Measurements from ENCODE around the gene FBXW9. TPM values are rescaled to one million over a fixed set of nuclear protein-coding genes. Genes with fewer than 3 reads are reported as not detected.

FBXW9 gene
- total RNA-seq, 1 donor from 2014 or later, result 7.6 TPM

DNA sequence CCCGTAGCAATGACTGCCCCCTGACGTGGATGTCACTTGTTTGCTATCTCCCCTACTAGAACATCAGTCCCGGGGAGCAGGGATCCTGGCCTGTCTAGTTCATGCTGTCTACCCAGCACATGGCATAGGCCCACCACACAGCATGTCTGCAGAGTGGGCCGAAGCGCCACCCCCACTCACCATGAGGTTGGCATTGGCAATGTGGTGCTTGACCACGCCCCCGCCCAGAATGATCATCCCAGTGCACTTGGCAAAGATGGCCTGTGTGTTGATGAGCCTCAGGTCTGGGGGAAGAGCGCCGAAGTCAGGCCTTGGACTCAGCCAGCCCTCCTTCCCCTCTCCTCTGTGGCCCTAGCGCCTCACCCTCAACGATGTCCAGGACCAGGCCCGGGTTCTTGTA, 19.5 kb downstream of the FBXW9 start:
- H3K9me3 ChIP-seq, result no peaks in the 10 kb centered on the region
- H3K27me3 ChIP-seq, result no peaks in the 10 kb centered on the region
- DNase-seq (ENCODE audit: low spot score in 2 of 2), result no peak
- intact Hi-C loops (cut with DNase I), result loop anchor here (2.0 to 10.0 kb wide), 2 partner anchors 170 to 622 kb away; partner anchors contain the start of gene ZNF878
- no peak overlapping the region for H3K4me3 ChIP-seq
- peaks cover 55 to 76% of the 10 kb centered on the region in 2 donors for H3K36me3 ChIP-seq
- H3K27ac ChIP-seq, result no peak overlapping the region
- TF ChIP-seq CTCF (IDR thresholded peaks at IDR 0.05), result no peak
- peaks cover 0 to 9% of the 10 kb centered on the region in 2 donors for H3K4me1 ChIP-seq

GRCh38 chr19:12676384-12676792, 20.0 kb downstream of the FBXW9 start:
- H3K9me3 ChIP-seq, result no peaks in the 10 kb centered on the region
- H3K36me3 ChIP-seq, result peaks cover 55 to 76% of the 10 kb centered on the region in 2 donors
- no peak overlapping the region for H3K4me3 ChIP-seq
- no peak overlapping the region for H3K27ac ChIP-seq
- TF ChIP-seq CTCF (IDR thresholded peaks at IDR 0.05), result peak; percentile 68 to 82 (median 78)
- H3K27me3 ChIP-seq, result no peaks in the 10 kb centered on the region
- intact Hi-C loops (cut with DNase I), result loop anchor here (2.0 to 10.0 kb wide), 2 partner anchors 170 to 622 kb away; partner anchors contain the start of gene ZNF878
- H3K4me1 ChIP-seq, result peaks cover 0 to 9% of the 10 kb centered on the region in 2 donors
- DNase-seq (ENCODE audit: low spot score in 2 of 2), result peak in 1 of 2 donors; percentile 85

DNA sequence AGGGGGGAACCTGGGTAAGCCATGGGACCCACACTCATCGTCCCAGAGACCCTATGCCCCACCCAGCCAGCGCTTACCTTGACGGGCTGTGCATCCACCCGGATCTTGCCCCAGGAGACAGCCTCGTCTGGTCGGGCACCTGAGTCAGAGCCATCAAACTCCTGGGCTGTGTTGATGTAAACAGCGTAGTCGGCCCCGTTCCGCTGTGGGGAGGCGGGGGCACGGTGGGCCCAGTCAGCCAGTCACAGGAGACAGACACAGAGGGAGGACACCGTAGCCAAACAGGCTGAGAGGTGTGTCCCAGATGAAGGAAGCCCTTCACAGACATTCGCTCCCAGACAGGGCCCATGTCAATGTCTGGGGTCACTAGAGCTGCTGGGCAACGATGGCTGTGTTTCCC, 20.5 kb downstream of the FBXW9 start:
- H3K4me3 ChIP-seq, result no peak overlapping the region
- peaks cover 55 to 76% of the 10 kb centered on the region in 2 donors for H3K36me3 ChIP-seq
- H3K9me3 ChIP-seq, result no peaks in the 10 kb centered on the region
- H3K27me3 ChIP-seq, result no peaks in the 10 kb centered on the region
- no peak for DNase-seq (ENCODE audit: low spot score in 2 of 2)
- no peak overlapping the region for H3K27ac ChIP-seq
- no peak for TF ChIP-seq CTCF (IDR thresholded peaks at IDR 0.05)
- intact Hi-C loops (cut with DNase I), result loop anchor here (2.0 to 10.0 kb wide), 2 partner anchors 171 to 621 kb away; partner anchors contain the start of gene ZNF878
- peaks cover 0 to 9% of the 10 kb centered on the region in 2 donors for H3K4me1 ChIP-seq

GRCh38 chr19:12675399-12675798, 21.0 kb downstream of the FBXW9 start:
- no peak for DNase-seq (ENCODE audit: low spot score in 2 of 2)
- intact Hi-C loops (cut with DNase I), result loop anchor here (10.0 kb wide), 1 partner anchor 621 kb away; the partner anchor contains the start of gene ZNF878
- Histone ChIP-seq H3K27me3 (no peaks in the 10 kb centered on the region), H3K4me3 (no peak overlapping the region), H3K27ac (no peak overlapping the region), H3K9me3 (no peaks in the 10 kb centered on the region), H3K4me1 (peaks cover 2 to 7% of the 10 kb centered on the region in 2 donors), H3K36me3 (peaks cover 55 to 76% of the 10 kb centered on the region in 2 donors)
- no peak for TF ChIP-seq CTCF (IDR thresholded peaks at IDR 0.05)

DNA sequence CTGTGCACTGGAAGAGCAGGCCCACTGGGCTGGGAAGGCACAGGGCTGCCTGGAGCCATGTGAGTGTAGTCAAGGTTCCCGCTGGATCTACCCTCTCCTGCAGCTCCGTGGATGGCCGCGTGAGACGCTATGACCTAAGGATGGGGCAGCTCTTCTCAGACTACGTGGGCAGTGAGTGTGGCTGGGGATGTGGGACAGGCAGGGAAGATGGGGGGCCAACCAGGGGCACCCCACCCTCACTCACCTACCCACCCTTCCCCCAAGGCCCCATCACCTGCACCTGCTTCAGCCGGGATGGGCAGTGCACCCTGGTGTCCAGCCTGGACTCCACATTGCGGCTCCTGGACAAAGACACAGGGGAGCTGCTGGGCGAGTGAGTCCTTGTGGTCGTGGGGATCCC, 23.7 kb downstream of the FBXW9 start:
- Histone ChIP-seq H3K9me3 (no peaks in the 10 kb centered on the region), H3K36me3 (peaks cover 37 to 52% of the 10 kb centered on the region in 2 donors), H3K4me3 (no peak overlapping the region), H3K4me1 (peaks cover 12 to 19% of the 10 kb centered on the region in 2 donors), H3K27ac (no peak overlapping the region), H3K27me3 (no peaks in the 10 kb centered on the region)
- TF ChIP-seq CTCF (IDR thresholded peaks at IDR 0.05), result no peak
- intact Hi-C loops (cut with DNase I), result loop anchor here (10.0 kb wide), 1 partner anchor 618 kb away; the partner anchor contains the start of gene ZNF878
- no peak for DNase-seq (ENCODE audit: low spot score in 2 of 2)

All from ascending aorta (tissue), 2 donors.